Uterus (tissue), 2 donors: ENCODE data around the gene MRGPRX1.

Experiments used
- CTCF ChIP-seq, 4 experiments: fragments of 200-600 bp in 2 of 4; fragments of 450-650 bp in 2 of 4; sonication (generic) in 2 of 4; IDR thresholded peaks; one replicate each; pipeline ENCODE4 v1.5.1; 2016 to 2019; ENCODE audit warnings: antibody characterized with exemption in 4 of 4, mild to moderate bottlenecking in 2 of 4, moderate library complexity in 1 of 4
- POLR2A ChIP-seq, 2 donors: fragments of 450-650 bp; IDR thresholded peaks; one replicate each; pipeline ENCODE4 v1.6.1; 2016; ENCODE audit warnings: antibody characterized with exemption in 2 of 2, mild to moderate bottlenecking in 1 of 2, moderate library complexity in 1 of 2

- TF ChIP-seq POLR2A (IDR thresholded peaks at IDR 0.05) (no peak), CTCF (IDR thresholded peaks at IDR 0.05) (no peak)
Observed at GRCh38 chr11:18927550-18928322, 11.5 kb downstream of the MRGPRX1 start.
